HPDE6-E6E7 (cell line): ENCODE data around the gene TAL1.

Source experiments
- DNase-seq: peaks from one replicate; pipeline ENCODE4 v3.0.0; 2011; ENCODE audit warnings: missing footprints; ENCODE audit errors: extremely low spot score

Gene TAL1

DNA sequence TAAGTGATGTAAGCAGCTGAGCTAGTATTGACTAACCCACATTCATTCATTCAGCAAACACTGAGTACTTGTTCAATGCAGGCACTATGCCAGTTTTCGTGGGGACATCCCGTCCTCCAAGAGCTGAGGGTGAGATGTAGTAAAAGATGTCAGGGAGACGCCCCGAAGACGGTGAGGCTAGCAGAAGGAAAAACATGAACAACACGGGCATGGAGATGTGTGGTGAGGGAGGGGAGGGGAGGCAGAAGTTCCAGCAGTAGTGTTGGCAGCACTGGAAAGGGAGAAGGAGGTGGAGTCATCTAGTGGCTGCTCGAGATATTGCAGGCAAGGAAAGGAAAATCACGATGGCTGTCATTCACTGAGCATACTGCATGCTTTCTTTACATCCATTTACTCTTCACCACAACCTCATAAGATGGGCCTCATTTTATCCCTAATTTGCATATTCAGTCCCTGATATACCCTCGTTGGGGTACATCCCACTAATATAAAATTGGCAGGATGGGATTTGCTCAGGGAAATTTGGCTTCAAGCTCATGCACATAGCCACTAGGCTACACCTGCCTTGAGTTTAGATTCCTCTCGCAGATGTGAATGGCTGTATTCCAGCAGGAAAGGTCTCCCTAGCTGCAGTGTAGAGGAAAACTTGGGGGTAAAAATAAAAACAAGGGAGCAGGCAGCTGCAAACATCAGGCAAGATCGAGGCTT, 56.6 kb downstream of the TAL1 start:
- DNase-seq: peak; percentile 72

DNA sequence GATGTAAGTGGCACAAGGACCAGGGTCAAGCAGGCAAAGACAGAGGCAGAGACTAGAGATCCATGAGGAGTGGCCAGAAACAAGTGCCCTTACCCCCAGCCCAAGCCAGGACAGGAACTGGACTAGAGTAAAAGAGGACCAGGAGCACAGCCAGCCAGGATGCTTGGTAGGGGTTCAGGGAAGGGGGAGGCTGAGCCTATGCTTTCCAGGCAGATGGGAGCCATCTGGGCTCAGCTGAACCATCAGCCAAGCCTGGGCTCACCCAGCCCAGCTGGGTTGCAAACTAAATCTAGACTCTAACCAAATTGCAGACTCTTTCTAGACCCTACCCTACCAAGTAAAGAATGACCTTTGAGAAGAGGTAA, 57.4 kb downstream of the TAL1 start:
- DNase-seq: no peak

GRCh38 chr1:47172782-47173181, 59.2 kb downstream of the TAL1 start:
- no peak for DNase-seq
